HG03097 (cell line): Measurements from ENCODE around the gene CYP4F12.
"Not testable (repeated sequence)": the region's sequence is repeated elsewhere in the genome, so short reads cannot be mapped to it uniquely, and the experiment has no call there.

ENCODE experiments used
- ATAC-seq: cut with Tn5 transposase; IDR thresholded peaks from one replicate; pipeline ENCODE4 v1.9.1; 2021; ENCODE audit not compliant: unreplicated experiment, low FRiP score

Gene CYP4F12

GRCh38 chr19:15644816-15645215 is 28.1 kb upstream of the CYP4F12 start:
- ATAC-seq = no peak

GRCh38 chr19:15649526-15649925 is 23.4 kb upstream of the CYP4F12 start:
- no peak for ATAC-seq

- not testable (repeated sequence) for ATAC-seq
Observed at GRCh38 chr19:15650123-15650522, 22.8 kb upstream of the CYP4F12 start.

GRCh38 chr19:15651791-15652190 is 21.1 kb upstream of the CYP4F12 start:
- no peak for ATAC-seq

GRCh38 chr19:15652559-15653278 is 20.2 kb upstream of the CYP4F12 start:
- no peak for ATAC-seq

GRCh38 chr19:15656467-15656866 is 16.4 kb upstream of the CYP4F12 start:
- ATAC-seq = no peak

- no peak for ATAC-seq
Observed at GRCh38 chr19:15663247-15663646, 9.6 kb upstream of the CYP4F12 start.

GRCh38 chr19:15666186-15666585 is 6.7 kb upstream of the CYP4F12 start:
- no peak for ATAC-seq

GRCh38 chr19:15666883-15667282 is 6.0 kb upstream of the CYP4F12 start:
- no peak for ATAC-seq

GRCh38 chr19:15669440-15669839 is 3.4 kb upstream of the CYP4F12 start:
- ATAC-seq = no peak

- ATAC-seq = no peak
Observed at GRCh38 chr19:15669891-15670290, 3.0 kb upstream of the CYP4F12 start.

GRCh38 chr19:15671237-15671821 is 1.6 kb upstream of the CYP4F12 start:
- ATAC-seq = no peak

GRCh38 chr19:15671891-15672579 is 852 bp upstream of the CYP4F12 start:
- no peak for ATAC-seq

- ATAC-seq = no peak
Observed at GRCh38 chr19:15673176-15673654, 328 bp downstream of the CYP4F12 start.

GRCh38 chr19:15675560-15675959 is 2.7 kb downstream of the CYP4F12 start:
- ATAC-seq = no peak

- no peak for ATAC-seq
Observed at GRCh38 chr19:15679089-15679488, 6.2 kb downstream of the CYP4F12 start.

GRCh38 chr19:15679865-15680264 is 7.0 kb downstream of the CYP4F12 start:
- not testable (repeated sequence) for ATAC-seq

- ATAC-seq = no peak
Observed at GRCh38 chr19:15680478-15681322, 7.8 kb downstream of the CYP4F12 start.

- no peak for ATAC-seq
Observed at GRCh38 chr19:15683411-15683810, 10.5 kb downstream of the CYP4F12 start.

- ATAC-seq = no peak
Observed at GRCh38 chr19:15684828-15685227, 11.9 kb downstream of the CYP4F12 start.
